Cerebellar nuclear complex (tissue), 1 donor: Measurements from ENCODE around the gene SNX15.
A peak's percentile ranks its signal among the peaks of the same experiment; 100 is the strongest.
"Not testable (repeated sequence)": the region's sequence is repeated elsewhere in the genome, so short reads cannot be mapped to it uniquely, and the experiment has no call there.

ENCODE experiments used
- DNase-seq, 2 experiments: peaks; one replicate each; lab custom pipeline; 2025; lab: John Stamatoyannopoulos, UW

The SNX15 gene, protein sequence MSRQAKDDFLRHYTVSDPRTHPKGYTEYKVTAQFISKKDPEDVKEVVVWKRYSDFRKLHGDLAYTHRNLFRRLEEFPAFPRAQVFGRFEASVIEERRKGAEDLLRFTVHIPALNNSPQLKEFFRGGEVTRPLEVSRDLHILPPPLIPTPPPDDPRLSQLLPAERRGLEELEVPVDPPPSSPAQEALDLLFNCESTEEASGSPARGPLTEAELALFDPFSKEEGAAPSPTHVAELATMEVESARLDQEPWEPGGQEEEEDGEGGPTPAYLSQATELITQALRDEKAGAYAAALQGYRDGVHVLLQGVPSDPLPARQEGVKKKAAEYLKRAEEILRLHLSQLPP

DNA sequence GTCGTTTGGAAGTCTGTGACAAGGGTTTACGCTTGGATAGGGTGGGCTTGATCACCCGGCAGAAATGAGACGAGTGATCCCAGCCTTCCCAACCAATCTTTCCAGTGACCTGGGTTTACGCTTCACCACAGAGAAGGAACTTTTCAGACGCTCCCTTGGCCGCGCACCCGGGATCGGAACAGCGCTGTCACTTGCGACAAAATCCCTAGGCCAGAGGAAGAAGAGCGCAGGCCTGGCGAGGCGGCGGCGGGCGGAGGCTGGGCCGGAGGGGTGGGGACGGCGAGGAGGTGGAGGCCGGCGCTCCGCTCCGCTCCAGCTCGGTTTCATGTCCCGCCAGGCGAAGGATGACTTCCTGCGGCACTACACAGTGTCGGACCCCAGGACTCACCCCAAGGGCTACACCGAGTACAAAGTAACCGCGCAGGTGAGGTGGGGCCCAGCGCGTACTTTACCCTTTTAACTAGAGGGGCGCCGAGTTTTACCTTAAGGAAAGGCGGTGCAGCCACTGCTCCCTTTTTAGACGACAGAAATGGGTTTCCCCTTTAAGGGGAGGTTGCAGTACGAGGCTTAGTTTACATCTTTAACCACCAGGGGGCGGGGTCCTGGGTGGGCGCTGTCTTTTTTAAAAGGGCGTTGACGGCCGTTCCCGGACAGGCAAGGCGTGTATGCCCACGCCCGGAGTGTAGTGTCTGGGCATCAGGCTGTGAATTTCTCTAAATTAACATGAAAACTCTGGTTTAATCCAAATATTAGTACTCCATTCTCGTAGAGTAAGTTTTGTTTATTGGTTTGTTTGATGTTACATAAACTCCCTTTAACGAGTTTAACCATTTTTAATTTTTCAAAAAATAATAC lies at the start of gene SNX15:
SNX15 (plus strand) TSS at position 227 of the 855 bp plus-strand sequence; CDS start at position 326, 99 bp downstream.
- DNase-seq = peak; percentile 88 to 91

DNA sequence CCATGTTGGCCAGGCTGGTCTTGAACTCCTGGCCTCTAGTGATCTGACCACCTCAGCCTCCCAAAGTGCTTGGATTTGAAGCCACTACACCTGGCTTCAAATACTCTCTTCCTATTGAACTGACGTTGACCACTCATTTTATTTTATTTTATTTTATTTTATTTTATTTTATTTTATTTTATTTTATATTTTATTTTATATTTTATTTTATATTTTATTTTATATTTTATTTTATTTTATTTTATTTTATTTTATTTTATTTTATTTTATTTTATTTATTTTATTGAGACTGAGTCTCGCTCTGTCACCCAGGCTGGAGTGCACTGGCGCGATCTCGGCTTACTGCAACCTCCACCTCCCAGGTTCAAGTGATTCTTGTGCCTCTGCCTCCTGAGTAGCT lies 43.9 kb upstream of the SNX15 start:
- not testable (repeated sequence) for DNase-seq

DNA sequence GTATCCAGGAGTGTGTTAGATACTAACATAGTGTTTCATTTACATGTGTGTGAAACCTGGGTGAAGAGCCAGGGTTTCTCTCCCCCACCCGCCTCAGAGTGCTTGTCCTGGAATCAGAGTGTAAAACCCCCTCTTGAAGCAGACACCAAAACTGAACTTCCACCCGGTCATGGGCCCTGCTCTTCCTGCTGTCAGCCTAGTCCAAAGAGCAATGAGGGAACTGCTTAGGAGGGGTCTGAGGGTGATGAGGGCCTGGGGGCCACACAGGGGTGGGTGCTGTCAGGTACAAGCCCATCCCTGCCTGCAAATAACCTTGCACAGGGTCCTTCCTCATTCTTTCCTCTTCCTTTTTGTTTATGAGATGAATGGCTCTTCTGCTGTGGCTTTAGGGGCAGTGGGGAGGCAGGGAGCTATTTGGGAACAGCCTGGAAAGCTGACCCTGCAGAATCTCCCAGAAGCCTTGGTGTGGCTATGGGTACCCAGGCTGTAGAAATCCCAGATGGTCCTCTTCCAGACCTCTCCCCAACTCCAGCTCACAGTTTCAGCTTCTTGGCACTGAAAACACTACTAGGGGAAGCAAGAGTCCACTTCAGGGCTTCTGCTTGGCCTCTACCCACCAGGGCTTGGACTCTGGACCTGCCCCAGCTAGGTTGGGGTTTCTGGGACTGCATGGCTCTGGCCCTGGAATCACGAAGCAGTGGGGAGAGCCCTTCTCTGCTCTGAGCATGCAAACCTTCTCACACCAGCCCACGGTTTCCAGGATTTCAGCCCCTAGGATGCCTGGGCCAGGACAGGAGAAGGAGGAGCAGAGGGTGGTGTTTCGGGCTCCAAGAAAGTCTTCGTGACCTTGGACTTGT lies 39.0 kb upstream of the SNX15 start:
- no peak for DNase-seq

DNA sequence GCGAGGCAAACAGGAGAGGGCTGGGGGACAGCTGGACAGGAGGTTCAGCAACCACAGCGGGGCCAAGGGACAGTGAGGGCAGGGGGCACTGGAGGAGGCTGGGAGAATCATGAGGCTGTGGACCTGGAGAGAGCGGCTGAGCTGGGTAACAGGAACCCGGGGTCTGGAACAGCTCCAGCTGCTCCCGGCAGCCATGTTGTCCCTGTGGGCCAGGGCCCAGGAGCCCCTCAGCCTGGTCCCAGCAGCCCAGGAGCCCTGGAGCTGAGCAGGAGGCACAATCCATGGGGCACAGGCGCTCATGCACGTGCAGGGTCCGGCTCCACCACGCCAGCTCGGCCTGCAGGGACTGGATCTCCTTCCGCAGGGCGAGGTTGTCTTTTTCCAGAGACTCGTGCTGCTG lies 37.8 kb upstream of the SNX15 start:
- no peak for DNase-seq

DNA sequence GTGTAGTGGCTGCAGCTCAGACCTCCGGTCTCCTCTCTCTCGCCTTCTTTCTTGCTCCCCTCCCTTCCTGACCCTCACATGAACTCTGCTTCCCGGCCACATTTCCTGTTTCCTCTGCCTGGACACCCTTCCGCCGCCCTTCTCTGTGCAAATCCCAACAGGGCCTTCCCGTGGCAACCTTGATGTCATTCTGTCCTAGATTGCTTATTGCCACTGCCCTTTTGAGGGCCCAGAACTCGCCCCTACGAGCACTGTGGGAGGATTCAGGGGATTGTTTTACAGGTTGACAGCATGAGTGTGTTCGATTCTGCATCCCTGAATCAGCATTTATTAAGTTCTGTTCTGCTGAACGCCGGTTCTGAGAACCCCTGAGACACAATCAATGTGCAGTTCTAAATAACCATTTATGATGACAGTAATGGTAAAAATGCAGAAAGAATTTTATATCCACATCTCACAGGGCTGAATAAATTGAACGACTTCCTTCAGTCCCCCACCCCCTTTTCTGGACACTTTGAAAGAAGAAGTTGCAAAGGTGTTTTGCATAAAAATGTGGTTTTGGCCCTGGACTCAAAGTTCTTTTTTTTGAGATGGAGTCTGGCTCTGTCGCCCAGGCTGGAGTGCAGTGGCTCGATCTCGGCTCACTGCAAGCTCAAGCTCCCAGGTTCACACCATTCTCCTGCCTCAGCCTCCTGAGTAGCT lies 36.9 kb upstream of the SNX15 start:
- DNase-seq = no peak

DNA sequence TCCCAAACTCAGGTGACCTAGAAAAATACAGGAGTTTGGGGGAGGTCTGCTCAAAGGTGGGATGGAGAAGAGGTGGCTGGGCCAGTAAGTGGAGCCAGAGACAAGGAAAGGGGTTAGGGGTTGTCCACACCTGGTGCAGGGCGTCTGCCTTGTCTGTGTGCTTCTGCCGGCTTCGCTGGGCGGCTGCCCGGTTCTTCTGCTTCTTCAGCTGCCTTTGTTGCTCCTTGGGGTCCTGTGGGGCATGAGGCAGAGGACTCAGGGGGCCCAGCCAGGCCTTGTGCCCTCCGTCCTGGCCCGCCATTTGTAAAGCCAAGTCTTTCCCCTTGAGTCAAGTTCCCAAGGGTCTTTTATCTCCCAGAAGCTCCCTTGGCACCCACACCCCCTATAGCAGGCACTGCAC lies 32.9 kb upstream of the SNX15 start:
- DNase-seq = no peak

DNA sequence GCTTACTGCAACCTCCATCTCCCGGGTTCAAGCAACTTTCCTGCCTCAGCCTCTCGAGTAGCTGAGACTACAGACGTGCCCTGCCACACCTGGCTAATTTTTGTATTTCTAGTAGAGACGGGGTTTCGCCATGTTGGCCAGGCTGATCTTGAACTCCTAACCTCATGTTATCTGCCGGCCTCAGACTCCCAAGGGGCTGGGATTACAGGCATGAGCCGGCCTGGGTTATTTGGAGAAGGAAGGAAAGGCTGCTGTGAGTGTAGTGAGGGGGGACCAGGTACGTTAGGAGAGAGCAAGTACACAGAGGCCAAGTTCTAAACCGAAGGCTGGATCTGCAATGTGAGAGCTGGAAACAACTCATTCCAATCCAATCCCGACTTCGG lies 30.9 kb upstream of the SNX15 start:
- no peak for DNase-seq

DNA sequence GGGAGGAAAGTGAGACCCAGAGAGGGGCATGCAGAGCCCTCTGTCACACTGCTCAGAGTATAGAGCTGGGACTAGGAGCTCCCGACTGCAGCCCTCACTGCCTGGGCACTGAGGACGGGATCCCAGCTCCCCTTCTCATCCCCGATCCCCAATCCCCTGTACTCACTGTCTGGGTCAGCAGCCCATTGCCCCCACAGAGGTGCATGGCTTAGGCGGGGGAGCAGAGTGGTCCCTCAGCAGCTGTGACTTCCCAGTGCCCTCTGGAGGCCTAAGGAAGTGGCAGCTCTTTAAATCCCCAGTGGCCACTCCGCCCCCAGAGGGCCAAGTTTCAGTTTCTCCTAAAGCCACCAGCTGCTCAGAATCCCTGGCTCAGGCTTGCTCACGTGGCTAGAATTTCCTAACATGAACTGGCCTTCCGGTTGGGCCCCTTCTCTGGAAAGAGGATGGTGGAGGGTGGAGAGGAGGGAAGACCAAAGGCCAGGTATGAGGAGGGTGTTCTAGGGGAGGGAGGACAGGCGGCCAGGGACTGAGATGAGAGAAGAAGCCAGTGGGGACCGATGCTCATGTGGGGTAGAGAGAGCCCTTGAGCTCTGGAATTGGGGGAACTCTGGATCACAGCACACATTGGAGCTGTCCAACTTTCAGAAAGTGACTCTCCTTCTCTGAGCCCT lies 30.4 kb upstream of the SNX15 start, which contains the start of gene BATF2:
BATF2 (minus strand) TSS at position 262 of the 671 bp plus-strand sequence; CDS start at position 205, 57 bp downstream.
- no peak for DNase-seq

DNA sequence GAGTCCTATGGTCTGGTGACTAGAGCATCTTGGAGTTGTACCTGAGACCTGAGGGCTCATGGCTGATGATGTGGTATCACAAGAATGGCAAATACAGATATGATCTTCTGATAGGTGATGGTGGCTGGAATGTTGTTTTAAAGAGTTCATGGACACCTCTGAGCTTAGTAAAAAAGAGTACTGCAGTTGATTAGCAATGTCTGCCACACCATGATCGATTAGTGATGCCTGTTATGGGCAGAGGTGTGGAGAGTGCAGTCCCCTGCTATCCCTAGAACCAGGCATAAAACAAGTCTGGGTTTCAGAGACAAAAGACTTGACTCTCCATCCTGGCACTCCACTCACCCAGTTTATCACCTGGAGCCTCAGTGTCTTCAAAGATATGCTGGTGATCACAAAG lies 29.1 kb upstream of the SNX15 start:
- no peak for DNase-seq

DNA sequence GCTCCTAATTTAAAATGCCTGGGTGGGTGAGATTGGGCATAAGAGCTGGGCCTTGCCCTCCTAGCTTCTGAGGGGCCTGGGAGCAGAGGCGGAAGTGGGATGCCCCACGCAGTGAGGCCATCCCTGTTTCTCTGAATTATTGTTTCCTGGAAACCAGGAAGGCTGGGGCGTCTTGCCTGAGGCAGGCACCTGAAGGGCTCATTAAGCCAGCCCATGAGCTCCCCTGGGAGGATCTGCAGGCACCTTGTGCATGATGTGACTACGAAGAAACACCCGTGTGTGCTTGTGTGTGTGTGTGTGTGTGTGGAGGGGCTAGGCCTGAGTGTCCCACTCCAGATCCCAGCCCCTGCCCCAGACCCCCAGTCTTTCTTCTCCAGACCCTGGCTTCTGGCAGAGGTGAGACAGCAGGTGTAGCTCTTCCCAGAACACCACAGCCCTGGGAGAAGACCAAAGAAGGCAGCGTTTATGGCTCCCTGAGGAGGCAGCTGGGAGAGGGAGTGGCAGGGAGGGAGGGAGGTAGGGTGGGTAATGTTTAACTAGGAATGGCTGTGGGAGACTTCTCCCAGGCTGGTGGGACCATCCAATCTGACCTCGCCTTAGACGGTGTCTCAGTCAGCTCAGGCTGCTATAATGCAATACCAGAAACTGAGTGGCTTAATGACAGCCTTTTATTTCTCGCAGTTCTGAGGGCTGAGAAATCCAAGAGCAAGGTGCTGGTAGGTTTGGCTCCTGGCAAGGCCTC lies 28.4 kb upstream of the SNX15 start:
- DNase-seq = no peak

DNA sequence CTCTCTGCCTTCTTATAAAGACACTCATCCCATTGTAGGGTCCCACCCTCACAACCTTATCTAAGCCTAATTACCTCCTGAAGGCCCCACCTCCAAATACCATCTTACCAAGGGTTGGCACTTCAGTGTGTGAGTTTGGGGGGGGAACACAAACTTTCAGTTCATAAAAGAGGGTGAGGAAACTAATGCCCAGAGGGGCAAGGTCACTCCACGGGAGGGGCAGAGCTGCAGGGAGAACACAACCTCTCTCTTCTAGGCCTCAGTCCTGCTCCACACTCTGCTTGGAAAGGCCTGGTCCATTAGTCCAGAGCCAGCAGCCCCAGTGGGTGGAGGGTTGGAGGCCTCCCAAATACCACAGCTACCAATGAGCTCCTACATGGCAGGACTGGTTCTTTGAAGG lies 27.8 kb upstream of the SNX15 start:
- no peak for DNase-seq

DNA sequence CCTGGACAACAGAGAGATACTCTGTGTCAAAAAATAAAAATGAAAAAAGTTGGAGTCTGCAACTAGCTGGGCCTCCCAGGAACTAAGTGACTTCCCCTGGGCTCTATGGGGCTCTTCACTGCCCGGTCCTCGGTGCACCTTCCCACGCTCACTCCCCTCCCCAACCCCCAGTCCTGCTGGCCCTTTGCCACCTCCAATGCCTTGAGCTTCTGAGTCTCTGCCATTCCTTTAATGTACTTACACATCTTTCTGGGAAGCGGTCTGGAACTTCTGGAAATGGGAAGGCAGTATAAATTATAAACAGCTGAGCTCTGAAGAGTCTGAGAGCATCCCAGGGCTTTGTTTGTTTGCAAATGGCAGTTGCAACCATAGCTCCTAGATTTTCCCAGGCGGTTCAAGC lies 24.5 kb upstream of the SNX15 start:
- DNase-seq = no peak

DNA sequence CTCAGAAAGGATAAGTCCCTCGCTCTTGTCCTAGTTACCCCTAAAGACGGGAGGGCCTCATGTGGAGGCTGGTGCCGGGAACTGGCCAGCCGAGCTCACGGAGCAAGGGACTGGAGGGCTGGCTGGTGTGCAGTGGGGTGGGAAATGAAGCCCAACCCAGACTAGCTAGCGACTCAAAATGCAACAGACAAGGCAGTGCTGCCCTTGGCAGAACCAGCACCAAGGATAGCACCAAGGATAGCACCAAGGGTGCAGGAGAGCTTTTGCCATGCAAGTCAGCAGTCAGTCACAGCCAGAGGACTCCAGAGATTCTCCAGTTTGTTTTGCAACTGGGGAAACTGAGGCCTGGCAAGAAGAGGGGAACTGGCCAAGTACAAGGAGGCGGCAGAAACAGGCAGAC lies 24.0 kb upstream of the SNX15 start:
- no peak for DNase-seq

DNA sequence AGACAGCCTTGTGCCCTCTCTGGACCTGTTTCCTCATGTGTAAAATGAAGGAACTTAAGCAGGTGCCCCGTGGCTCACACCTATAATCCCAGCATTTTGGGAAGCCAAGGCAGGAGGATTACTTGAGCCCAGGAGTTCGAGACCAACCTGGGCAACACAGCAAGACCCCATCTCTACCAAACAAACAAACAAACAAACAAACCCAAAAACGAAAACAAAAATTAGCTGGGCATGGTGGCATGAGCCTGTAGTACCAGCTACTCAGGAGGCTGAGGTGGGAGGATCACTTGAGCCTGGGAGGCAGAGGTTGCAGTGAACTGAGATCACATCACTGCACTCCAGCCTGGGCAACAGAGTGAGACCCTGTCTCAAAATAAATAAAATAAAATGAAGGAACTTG lies 23.3 kb upstream of the SNX15 start:
- not testable (repeated sequence) for DNase-seq

DNA sequence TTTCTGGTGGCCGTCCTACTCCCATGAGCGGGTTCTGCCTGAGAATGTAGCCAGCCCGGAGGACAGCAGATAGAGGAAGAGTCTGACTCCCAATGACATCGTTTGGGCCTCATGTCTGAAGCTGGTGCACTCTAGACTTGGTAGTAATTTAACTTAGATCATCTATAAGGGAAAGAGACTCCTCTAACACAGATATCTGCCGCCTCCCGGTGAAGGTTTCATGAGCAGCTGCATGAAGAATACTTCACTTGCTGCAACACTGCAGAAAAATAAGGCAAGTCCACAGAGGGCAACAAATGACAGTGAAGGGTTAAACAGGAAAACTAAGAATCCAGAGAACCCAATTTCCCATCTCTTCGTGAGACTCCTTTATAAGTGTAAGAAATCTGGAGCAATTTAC lies 19.2 kb upstream of the SNX15 start:
- DNase-seq = no peak

DNA sequence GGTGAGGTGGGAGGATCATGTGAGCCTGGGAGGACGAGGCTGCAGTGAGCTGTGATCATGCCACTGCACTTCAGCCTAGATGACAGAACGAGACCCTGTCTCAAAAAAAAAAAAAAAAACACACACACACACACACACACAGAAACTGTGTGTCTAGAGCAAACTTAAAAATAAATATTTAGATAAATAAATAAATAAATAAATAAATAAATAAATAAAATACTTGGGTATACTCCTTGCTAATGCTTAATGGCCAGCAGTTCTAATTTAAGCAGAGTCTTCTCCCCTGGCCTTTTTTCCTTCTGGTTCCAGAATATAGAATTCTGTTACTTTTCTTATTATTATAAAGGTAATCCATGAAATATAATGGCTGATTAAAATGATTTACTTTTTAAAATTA lies 18.4 kb upstream of the SNX15 start:
- DNase-seq = no peak

DNA sequence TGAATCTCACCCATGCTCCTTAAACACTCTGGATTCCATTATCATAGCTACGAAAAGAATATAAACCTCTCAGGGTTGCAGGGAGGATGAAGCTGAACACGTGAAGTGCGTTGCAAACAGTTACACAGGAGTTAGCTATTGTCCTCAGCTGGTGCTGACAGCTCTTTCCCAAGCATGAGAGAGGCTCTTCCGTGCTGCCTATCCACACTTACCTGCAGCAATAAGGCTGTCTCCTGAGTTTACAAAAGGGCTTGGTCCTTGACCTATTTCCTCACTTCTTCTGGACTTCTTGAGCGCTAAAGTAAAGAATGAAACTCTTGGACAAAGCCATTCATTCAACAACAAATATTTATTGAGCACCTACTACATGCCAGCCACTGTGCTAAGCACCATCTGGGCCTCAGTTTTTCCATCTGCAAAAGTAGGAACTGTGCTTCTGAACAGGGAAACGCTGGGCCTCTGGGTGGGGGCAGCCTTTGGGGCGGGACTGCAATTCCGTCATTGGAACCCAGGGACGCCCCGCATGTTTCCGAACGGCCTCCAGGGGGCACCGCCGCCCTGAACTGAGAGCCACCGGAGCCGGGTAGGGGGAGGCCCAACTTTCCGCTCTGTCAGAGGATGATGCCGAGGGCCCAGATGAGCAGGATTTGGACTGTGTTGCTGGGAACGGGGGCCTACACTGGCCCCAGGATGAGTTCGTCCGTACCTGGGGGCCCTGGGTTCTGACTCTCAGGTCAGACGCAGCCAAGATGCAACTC lies 13.9 kb upstream of the SNX15 start:
- peak in 1 of 2 experiments; percentile 30 for DNase-seq

DNA sequence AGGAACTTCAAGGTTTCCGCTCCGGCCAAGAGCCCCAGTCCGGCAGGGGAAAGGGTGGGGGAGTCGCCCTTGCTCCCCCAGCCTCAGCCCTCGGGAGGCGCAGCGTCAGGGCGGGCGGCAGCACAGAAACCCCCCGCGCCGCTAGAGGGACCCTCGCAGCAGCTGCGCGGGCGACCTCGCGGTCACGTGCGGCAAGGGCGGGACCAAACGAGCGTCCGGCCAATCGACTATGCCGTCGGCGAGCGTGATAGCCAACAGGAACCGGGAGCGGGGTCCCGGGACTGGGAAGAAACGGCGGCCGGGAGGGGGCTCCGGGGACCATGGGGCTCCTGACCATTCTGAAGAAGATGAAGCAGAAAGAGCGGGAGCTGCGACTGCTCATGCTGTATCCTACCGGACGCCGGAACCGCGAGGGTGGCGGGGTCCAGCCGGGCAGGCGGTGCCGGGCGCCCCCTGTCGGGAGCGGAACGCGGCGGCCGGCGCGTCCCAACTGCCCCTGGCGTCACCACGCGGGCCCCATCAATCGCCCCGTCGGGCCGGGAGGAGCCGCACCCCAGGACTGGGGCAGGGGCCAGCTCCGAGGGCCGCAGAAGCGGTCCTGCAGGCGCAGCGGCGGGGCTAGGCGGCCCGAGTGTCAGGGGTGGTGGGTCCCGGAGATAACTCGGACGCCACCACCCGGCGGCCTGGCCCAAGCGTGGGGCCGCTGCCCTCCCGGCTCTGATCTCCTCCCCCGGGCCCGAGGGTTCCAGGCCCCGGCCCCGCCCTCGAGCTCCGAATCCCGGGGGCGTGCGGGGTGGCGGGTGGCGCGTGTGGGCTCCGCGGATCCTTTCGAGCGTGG lies 13.1 kb upstream of the SNX15 start, which contains the start of gene ARL2:
ARL2 (plus strand) TSS at position 273 of the 838 bp plus-strand sequence; CDS start at position 321, 48 bp downstream.
- DNase-seq = peak in 1 of 2 experiments; percentile 42
